RCC 7860 (cell line): ENCODE results near the gene ERCC1.
"Not testable (repeated sequence)": the region's sequence is repeated elsewhere in the genome, so short reads cannot be mapped to it uniquely, and the experiment has no call there.

ENCODE experiments used
- DNase-seq: peaks from one replicate; pipeline ENCODE4 v3.0.0-alpha.2; 2015; ENCODE audit warnings: low spot score
- FAIRE-seq: peaks from 2 replicates; lab custom pipeline; 2012; peaks lifted over from hg19 to GRCh38; lab: Jason Lieb, UNC

The ERCC1 gene

GRCh38 chr19:45431008-45431407, 7.3 kb upstream of the ERCC1 start:
- DNase-seq, FAIRE-seq: not testable (repeated sequence)

DNA sequence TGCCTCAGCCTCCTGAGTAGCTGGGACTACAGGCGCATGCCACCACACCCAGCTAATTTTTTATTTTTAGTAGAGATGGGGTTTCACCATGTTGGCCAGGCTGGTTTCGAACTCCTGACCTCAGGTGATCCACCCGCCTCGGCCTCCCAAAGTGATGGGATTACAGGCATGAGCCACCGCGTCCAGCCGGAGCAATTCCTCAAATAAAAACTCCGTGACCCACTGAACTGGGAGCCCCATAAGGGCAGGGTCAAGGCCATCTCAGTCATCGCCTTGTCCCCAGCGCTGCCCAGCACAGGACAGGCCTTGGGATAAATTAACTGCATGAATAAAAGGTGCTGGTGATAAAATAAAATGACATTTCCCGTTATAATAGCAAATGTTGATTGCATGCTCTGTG, 6.2 kb upstream of the ERCC1 start:
- FAIRE-seq, DNase-seq: not testable (repeated sequence)

DNA sequence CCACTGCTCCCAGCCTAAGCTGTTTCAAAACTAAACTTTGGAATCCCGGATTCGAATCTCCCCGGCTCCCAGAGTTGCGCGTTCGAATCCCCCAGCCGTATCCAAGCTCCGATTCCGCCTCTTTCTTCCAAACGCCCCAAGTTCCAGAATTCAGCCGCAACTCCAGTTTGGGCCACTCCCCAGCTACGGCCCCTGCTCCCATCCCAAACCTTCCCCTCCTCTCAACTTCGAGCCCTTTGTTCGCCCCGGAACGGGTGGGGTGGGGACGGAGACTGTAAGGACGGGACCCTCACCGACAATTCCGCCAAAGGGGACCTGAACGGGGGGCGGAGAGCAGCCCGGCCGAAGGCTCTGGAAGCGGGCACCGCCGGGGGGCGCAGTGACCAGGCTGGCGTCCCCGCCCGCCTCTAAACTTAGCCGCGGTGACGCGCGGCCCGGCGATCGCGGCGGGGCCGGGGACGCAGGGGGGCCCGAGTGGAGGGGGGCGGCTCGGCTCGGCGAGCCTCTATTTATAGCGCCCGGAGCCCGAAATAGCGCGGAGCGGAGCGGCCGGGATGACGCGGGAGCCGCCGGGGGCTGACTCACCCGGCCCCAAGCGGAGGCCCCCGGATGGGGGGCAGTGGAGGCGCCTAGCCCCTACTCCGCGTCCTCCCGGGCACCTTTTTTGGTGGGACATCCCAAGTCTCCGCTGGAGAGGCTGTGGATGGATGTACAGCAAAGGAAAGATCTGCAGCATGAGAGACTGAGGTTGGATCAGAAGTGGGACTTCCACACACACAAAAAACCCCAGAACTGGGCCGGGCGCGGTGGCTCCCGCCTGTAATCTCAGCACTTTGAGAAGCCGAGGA, 4.9 kb upstream of the ERCC1 start:
- FAIRE-seq (no peak), DNase-seq (no peak)

DNA sequence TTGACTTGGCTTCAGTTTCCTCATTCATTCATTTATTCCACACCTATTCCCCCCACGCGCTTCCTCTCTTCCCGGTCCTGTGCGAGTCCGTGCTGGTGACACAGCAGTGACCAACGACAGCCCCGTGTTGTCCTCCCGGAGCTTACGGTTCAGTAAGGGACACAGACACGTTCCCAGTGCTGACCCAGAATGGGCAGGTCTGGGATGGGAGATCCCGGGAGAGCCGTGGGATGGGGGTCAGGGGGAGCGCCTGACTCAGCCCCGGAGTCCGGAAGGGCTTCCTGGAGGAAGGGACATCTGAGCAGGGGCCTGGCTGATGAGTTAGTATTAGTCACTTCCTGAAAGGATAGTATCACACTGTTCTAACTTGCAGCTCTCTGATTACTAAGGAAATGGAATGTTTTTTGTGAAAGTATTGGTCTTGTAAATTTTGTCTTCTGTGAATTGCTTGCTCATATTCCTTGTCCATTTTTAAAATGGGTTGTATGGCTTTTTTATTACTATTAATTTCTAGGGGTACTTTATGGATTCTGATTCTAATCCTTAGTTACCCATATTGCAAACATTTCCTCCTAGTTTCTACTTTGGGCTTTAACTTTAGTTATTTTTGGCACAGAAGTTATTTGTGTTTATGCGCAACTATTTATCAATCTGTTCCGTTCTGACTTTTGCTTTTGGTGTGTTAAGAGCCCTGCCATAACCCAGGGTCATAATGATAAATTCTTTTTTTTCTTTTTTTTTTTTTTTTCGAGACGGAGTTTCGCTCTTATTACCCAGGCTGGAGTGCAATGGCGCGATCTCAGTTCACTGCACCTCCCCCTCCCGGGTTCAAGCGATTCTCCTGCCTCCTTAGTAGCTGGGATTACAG, 708 bp upstream of the ERCC1 start:
- peak; percentile 84 for FAIRE-seq

GRCh38 chr19:45423033-45423588, 606 bp downstream of the ERCC1 start:
- FAIRE-seq (no peak), DNase-seq (no peak)

More for the DNA sequence above, 708 bp upstream of the ERCC1 start:
- peak; percentile 89 for DNase-seq

DNA sequence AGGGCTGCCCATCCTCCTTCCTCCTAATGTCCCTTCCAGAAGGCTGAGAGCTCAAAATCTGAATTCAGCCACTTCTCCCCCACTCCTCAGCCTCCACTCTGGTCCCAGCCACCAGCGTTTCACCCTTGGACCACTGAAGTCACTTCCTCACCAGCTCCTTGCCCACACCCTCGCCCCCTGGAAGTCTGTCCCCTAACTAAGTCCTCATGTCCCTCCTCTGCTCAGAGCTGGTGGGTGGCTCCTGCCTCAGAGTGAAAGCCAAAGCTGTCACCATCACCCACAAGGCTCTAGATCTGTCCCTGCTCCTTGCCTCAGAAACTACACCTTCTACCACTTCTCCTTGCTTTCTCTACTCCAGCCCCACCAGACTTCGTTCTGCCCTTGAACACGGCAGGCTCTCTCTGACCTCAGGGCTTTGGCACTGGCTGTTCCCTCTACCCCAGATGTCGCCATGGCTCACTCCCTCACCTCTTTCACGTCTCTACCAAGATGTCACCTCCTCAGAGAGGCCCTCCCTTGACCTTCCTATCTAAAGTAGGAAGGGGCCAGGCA, 1.7 kb downstream of the ERCC1 start:
- DNase-seq (no peak), FAIRE-seq (no peak)

DNA sequence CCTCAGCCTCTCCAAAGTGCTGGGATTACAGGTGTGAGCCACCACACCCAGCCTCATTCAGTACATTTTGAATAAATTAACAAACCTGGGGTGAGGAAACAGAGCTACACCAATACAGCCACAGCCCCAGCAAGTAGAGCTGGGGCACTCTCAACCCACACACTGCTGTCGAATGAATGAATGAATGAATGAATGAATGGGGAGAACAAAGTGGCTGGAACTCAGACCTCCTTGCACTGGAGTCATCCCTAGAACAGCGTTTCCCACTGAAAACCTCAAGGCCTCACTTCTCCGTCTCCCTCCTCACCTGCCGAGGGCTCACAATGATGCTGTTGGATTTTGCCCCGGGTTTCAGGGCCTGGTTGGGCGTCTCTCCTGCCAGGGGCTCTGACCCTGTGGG, 2.8 kb downstream of the ERCC1 start:
- no peak for DNase-seq
- FAIRE-seq = no peak

DNA sequence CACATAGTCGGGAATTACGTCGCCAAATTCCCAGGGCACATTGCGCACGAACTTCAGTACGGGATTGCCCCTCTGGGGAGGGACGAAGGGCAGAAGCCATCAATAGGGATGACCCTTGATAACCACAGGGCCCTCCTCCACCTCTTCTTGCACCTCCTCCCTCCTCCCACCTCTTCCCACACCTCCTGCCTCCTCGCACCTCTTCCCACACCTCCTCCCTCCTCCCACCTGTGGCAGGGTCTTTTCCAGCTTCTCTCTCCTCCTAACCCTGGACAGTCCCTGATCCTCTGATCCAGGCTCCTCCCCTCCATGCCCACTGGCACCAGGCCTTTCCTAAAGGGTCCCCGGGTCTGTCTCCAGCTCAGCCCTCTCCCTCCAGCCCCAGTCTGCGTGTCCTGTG, 3.4 kb downstream of the ERCC1 start:
- no peak for DNase-seq
- no peak for FAIRE-seq

DNA sequence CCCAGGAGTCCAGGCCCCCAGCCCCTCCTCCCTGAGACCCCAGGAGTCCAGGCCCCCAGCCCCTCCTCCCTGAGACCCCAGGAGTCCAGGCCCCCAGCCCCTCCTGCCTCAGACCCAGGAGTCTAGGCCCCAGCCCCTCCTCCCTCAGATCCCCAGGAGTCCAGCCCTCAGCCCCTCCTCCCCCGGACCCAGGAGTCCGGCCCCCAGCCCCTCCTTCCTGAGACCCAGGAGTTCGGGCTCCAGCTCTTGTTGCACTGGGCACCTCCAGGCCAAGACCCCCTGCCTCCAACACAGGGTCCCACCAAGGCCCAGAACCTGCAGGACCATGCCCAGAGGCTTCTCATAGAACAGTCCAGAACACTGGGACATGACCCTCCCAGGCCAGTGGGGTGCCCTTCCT, 3.8 kb downstream of the ERCC1 start:
- DNase-seq = no peak
- FAIRE-seq = no peak

DNA sequence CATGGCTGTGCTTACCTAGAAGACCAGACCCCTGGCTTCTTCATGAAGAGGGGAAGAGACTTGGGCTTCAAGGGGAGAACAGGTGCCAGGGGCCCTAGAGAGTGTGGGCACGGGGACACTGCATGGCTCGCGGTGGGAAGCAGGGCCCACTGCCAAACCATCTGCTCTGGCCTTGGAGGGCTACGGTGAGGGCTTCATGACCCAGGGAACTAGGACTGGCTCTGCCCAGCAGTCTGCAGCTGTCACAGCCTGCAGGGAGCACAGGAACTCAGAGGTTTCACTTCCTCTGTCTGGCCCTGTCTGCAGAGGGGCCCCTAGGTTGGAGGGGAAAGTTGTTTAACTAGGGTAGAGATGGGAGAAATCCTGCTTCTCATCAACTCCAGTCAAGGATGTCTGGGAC, 4.3 kb downstream of the ERCC1 start:
- DNase-seq = no peak
- FAIRE-seq = no peak

- DNase-seq (no peak), FAIRE-seq (no peak)
Measured at GRCh38 chr19:45418802-45419201, 4.9 kb downstream of the ERCC1 start.

GRCh38 chr19:45417151-45417550, 6.6 kb downstream of the ERCC1 start:
- FAIRE-seq = no peak
- DNase-seq = no peak

DNA sequence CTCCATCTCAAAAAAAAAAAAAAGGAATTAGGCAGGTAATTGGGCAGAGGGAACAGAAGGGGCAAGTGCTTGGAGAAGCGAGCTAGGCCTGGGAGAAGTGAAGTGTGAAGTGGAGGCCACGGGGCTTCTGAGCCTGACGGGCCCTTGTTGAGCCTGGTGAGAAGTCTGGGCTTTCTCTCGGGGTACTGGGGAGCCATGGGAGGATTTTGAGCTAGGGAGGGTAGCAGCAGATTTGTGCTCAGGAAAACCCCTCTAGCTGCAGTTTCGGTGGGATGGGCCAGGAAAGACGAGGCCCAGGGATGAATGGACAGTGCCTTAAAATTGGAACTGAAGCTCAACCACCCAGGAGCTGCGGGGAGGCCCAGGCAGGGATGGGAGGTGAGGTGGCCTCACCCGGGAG, 9.2 kb downstream of the ERCC1 start:
- FAIRE-seq = no peak
- DNase-seq = no peak

GRCh38 chr19:45413497-45413896, 10.2 kb downstream of the ERCC1 start:
- FAIRE-seq (no peak), DNase-seq (peak; percentile 11)

GRCh38 chr19:45410330-45410729, 13.4 kb downstream of the ERCC1 start:
- not testable (repeated sequence) for FAIRE-seq, DNase-seq

DNA sequence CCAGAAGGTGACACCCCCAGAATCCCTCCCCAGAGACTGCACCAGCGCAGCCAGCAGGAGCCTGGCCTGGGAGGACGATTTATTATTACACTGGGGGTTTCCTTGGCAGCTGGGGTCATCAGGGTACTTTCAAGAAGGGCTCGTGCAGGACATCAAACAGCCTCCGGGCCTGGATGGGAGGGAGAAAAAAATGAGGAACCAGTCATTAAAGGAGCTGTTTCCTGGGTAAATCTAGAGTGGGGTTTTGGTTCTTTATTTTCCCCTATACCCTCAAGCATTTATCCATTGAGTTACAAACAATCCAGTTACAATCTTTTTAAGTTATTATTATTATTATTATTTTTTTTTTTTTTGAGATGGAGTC, 14.2 kb downstream of the ERCC1 start:
- DNase-seq (no peak), FAIRE-seq (no peak)

GRCh38 chr19:45408830-45409556, 14.7 kb downstream of the ERCC1 start:
- DNase-seq (no peak), FAIRE-seq (no peak)

GRCh38 chr19:45408121-45408520, 15.6 kb downstream of the ERCC1 start:
- FAIRE-seq = no peak
- DNase-seq = no peak

DNA sequence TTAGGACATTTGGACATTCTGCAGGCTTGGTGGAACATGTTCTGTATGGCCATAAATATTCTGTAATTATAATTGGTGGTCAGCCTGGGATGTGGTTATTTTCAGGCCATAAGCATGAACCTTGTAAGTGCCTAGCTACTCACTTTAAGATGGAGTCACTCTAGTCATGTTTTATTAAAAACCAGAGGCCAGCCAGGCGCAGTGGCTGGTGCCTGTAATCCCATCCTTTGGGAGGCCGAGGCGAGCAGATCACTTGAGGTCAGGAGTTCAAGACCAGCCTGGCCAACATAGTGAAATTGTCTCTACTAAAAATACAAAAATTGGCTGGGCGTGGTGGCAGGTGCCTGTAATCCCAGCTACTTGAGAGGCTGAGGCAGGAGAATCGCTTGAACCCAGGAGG, 16.1 kb downstream of the ERCC1 start:
- not testable (repeated sequence) for FAIRE-seq, DNase-seq

DNA sequence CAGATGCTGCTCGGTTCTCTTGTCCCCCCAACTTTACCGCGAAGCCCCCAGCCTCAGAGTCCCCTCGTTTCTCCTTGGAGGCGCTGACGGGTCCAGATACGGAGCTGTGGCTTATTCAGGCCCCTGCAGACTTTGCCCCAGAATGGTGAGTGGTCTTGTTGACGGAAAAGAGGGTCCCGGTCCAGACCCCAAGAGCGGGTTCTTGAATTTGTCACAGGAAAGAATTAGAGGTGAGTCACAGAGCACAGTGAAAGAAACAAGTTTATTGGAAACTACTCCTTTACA, 16.7 kb downstream of the ERCC1 start:
- DNase-seq = no peak
- no peak for FAIRE-seq
